ENCODE measurements around the gene NACC2.

NACC2 gene

DNA sequence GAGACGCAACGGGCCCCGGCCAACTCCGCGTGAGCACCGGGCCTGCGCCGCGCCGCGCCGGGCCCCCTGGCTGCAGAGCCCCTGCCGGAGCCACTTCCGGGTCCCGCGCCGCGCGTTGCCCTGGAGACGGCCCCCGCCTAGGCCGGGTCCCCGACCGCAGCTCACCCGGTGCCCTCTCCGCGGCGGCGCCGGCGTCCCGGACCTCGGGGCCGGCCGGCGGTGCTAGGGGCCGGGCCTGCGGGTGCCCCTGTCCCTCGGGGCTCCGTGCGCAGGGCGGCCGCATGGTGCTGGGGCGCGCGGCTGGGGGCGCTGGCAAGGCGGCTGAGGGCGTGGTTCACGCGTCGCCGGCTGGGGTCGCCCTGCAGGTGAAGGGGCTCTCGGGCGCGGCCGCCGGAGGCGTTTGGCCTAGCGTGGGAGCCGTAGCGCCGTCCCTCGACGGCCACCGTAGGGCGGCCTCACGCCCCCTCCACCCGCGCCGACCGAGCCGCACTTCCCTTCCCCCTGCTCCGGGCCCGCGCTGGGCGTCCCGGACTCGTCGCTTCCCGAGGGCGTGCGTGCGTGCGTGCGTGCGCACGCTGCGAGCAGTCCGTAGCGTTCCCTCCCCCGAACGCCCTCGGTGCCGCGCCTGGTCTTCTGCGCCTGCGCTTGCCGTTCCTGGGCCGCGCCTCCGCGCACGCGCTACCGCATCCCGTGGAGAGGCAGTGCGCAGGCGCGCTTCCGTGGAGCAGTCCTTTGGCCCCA lies 23.4 kb upstream of the NACC2 start, which contains the start of gene TMEM250 (continued):
- TF ChIP-seq, protein P1, sequence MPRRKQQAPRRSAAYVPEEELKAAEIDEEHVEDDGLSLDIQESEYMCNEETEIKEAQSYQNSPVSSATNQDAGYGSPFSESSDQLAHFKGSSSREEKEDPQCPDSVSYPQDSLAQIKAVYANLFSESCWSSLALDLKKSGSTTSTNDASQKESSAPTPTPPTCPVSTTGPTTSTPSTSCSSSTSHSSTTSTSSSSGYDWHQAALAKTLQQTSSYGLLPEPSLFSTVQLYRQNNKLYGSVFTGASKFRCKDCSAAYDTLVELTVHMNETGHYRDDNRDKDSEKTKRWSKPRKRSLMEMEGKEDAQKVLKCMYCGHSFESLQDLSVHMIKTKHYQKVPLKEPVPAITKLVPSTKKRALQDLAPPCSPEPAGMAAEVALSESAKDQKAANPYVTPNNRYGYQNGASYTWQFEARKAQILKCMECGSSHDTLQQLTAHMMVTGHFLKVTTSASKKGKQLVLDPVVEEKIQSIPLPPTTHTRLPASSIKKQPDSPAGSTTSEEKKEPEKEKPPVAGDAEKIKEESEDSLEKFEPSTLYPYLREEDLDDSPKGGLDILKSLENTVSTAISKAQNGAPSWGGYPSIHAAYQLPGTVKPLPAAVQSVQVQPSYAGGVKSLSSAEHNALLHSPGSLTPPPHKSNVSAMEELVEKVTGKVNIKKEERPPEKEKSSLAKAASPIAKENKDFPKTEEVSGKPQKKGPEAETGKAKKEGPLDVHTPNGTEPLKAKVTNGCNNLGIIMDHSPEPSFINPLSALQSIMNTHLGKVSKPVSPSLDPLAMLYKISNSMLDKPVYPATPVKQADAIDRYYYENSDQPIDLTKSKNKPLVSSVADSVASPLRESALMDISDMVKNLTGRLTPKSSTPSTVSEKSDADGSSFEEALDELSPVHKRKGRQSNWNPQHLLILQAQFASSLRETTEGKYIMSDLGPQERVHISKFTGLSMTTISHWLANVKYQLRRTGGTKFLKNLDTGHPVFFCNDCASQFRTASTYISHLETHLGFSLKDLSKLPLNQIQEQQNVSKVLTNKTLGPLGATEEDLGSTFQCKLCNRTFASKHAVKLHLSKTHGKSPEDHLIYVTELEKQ (tag by site-specific recombination; IDR thresholded peaks at IDR 0.05; ENCODE audit: borderline replicate concordance) = no peak
- TF ChIP-seq, protein P2, sequence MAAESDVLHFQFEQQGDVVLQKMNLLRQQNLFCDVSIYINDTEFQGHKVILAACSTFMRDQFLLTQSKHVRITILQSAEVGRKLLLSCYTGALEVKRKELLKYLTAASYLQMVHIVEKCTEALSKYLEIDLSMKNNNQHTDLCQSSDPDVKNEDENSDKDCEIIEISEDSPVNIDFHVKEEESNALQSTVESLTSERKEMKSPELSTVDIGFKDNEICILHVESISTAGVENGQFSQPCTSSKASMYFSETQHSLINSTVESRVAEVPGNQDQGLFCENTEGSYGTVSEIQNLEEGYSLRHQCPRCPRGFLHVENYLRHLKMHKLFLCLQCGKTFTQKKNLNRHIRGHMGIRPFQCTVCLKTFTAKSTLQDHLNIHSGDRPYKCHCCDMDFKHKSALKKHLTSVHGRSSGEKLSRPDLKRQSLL (tag by site-specific recombination; IDR thresholded peaks at IDR 0.05) = no peak
- TF ChIP-seq ZNF292 (tag by site-specific recombination; IDR thresholded peaks at IDR 0.05; ENCODE audit: borderline replicate concordance, low read depth) (no peak), ZNF843 (tag by site-specific recombination; IDR thresholded peaks at IDR 0.05) (no peak), ZNF248 (tag by site-specific recombination; IDR thresholded peaks at IDR 0.05) (no peak), RBAK (tag by site-specific recombination; IDR thresholded peaks at IDR 0.05) (no peak), EGR2 (tag by site-specific recombination; IDR thresholded peaks at IDR 0.05; ENCODE audit: low read depth) (peak; percentile 92), ZNF558 (tag by site-specific recombination; IDR thresholded peaks at IDR 0.05) (no peak), ZNF560 (tag by site-specific recombination; IDR thresholded peaks at IDR 0.05; ENCODE audit: borderline replicate concordance) (no peak), BCL11B (tag by site-specific recombination; IDR thresholded peaks at IDR 0.05; ENCODE audit: low read depth) (no peak), ZNF768 (tag by site-specific recombination; IDR thresholded peaks at IDR 0.05) (no peak), OVOL3 (tag by site-specific recombination; IDR thresholded peaks at IDR 0.05) (no peak), ZNF423 (tag by site-specific recombination; IDR thresholded peaks at IDR 0.05) (no peak), ZBTB21 (tag by site-specific recombination; IDR thresholded peaks at IDR 0.05) (no peak), ZNF133 (tag by site-specific recombination; IDR thresholded peaks at IDR 0.05) (no peak), ZNF112 (tag by site-specific recombination; IDR thresholded peaks at IDR 0.05) (no peak), WT1 (tag by site-specific recombination; IDR thresholded peaks at IDR 0.05) (no peak), ZNF2 (tag by site-specific recombination; IDR thresholded peaks at IDR 0.05) (no peak), MYNN (tag by site-specific recombination; IDR thresholded peaks at IDR 0.05; ENCODE audit: borderline replicate concordance) (no peak), ZNF785 (tag by site-specific recombination; IDR thresholded peaks at IDR 0.05) (no peak), ZNF654 (tag by site-specific recombination; IDR thresholded peaks at IDR 0.05; ENCODE audit: low read depth) (no peak), ZNF169 (tag by site-specific recombination; IDR thresholded peaks at IDR 0.05) (no peak), SP7 (tag by site-specific recombination; IDR thresholded peaks at IDR 0.05) (no peak), ZNF701 (tag by site-specific recombination; IDR thresholded peaks at IDR 0.05) (no peak), ZNF211 (tag by site-specific recombination; IDR thresholded peaks at IDR 0.05; ENCODE audit: low read depth) (no peak), ZNF549 (tag by site-specific recombination; IDR thresholded peaks at IDR 0.05) (no peak), ZNF416 (tag by site-specific recombination; IDR thresholded peaks at IDR 0.05) (no peak)
- TF ChIP-seq, protein P3, sequence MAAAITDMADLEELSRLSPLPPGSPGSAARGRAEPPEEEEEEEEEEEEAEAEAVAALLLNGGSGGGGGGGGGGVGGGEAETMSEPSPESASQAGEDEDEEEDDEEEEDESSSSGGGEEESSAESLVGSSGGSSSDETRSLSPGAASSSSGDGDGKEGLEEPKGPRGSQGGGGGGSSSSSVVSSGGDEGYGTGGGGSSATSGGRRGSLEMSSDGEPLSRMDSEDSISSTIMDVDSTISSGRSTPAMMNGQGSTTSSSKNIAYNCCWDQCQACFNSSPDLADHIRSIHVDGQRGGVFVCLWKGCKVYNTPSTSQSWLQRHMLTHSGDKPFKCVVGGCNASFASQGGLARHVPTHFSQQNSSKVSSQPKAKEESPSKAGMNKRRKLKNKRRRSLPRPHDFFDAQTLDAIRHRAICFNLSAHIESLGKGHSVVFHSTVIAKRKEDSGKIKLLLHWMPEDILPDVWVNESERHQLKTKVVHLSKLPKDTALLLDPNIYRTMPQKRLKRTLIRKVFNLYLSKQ (tag by site-specific recombination; IDR thresholded peaks at IDR 0.05; ENCODE audit: borderline replicate concordance) = no peak
- TF ChIP-seq, protein P4, sequence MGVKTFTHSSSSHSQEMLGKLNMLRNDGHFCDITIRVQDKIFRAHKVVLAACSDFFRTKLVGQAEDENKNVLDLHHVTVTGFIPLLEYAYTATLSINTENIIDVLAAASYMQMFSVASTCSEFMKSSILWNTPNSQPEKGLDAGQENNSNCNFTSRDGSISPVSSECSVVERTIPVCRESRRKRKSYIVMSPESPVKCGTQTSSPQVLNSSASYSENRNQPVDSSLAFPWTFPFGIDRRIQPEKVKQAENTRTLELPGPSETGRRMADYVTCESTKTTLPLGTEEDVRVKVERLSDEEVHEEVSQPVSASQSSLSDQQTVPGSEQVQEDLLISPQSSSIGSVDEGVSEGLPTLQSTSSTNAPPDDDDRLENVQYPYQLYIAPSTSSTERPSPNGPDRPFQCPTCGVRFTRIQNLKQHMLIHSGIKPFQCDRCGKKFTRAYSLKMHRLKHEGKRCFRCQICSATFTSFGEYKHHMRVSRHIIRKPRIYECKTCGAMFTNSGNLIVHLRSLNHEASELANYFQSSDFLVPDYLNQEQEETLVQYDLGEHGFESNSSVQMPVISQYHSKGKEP (tag by site-specific recombination; IDR thresholded peaks at IDR 0.05) = no peak
- TF ChIP-seq, protein P5, sequence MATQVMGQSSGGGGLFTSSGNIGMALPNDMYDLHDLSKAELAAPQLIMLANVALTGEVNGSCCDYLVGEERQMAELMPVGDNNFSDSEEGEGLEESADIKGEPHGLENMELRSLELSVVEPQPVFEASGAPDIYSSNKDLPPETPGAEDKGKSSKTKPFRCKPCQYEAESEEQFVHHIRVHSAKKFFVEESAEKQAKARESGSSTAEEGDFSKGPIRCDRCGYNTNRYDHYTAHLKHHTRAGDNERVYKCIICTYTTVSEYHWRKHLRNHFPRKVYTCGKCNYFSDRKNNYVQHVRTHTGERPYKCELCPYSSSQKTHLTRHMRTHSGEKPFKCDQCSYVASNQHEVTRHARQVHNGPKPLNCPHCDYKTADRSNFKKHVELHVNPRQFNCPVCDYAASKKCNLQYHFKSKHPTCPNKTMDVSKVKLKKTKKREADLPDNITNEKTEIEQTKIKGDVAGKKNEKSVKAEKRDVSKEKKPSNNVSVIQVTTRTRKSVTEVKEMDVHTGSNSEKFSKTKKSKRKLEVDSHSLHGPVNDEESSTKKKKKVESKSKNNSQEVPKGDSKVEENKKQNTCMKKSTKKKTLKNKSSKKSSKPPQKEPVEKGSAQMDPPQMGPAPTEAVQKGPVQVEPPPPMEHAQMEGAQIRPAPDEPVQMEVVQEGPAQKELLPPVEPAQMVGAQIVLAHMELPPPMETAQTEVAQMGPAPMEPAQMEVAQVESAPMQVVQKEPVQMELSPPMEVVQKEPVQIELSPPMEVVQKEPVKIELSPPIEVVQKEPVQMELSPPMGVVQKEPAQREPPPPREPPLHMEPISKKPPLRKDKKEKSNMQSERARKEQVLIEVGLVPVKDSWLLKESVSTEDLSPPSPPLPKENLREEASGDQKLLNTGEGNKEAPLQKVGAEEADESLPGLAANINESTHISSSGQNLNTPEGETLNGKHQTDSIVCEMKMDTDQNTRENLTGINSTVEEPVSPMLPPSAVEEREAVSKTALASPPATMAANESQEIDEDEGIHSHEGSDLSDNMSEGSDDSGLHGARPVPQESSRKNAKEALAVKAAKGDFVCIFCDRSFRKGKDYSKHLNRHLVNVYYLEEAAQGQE (tag by site-specific recombination; IDR thresholded peaks at IDR 0.05) = no peak

Data from HEK293 (cell line).